ENCODE measurements around the gene SEMA4B. TPM values are rescaled to one million over a fixed set of nuclear protein-coding genes. Genes with fewer than 3 reads are reported as not detected.
A peak's percentile ranks its signal among the peaks of the same experiment; 100 is the strongest.

Gene SEMA4B
- total and polyA plus RNA-seq, 10 of the 15 experiments (the other 5 are each of a cell fraction or from before 2014, with no cell fraction given), result 0.87 to 26.0 (median 9.3) TPM

DNA sequence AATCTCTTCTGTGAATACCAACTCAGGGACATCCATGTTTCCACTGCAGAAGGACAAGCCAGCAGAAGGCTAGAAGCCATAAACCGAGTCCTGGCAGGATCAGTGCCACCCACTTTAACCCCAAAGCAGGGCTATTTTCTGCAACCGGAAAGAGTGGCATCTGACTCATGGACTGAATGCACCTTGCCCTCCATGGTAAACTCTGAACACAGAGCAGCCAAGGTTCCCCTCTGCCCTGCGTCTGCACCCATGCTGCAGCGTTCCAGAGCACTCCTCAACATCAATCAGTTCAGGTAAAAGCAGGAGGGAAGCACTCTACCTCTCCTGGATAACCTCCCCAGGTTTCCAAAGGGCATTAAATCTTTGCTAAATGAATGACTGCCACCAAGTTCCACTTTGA, 63.5 kb downstream of the SEMA4B start:
- WGBS (ENCODE audit: insufficient coverage, insufficient replicate concordance, low lambda C conversion rate, missing lambda C conversion rate), result 20% methylated on average over 4 of the region's 4 CpGs
- no peaks in the 10 kb centered on the region for H3K9me3 ChIP-seq (replicated peaks; ENCODE audit: control insufficient read depth, insufficient read depth, low read length)
- SMC1A ChIA-PET (ENCODE audit: uncharacterized antibody, unreplicated experiment), result no interaction called here
- peak overlapping the region; percentile 82 for H3K9ac ChIP-seq (ENCODE audit: control insufficient read depth, insufficient read depth, low read length)
- peaks cover 39% of the 10 kb centered on the region for H3K79me2 ChIP-seq (ENCODE audit: control insufficient read depth, insufficient read depth, low read length)
- H3K27ac ChIP-seq (ENCODE audit: control insufficient read depth, insufficient read depth), result peak overlapping the region; percentile 87
- H2AFZ ChIP-seq (ENCODE audit: control insufficient read depth, low read depth, low read length), result peak overlapping the region; percentile 95
- POLR2A ChIA-PET, result no interaction called here
- H3K4me1 ChIP-seq (ENCODE audit: control insufficient read depth, insufficient read depth, low read length), result peaks cover 19% of the 10 kb centered on the region
- H3K4me2 ChIP-seq (ENCODE audit: control insufficient read depth, insufficient read depth), result peak overlapping the region; percentile 83
- no peak for TF ChIP-seq PML (IDR thresholded peaks at IDR 0.05; ENCODE audit: low read length)
- no peak for TF ChIP-seq HDAC6 (IDR thresholded peaks at IDR 0.05; ENCODE audit: unreplicated experiment)
- TF ChIP-seq POU2F2 (IDR thresholded peaks at IDR 0.05; ENCODE audit: borderline replicate concordance, low read depth, low read length), result 0 out of 3 replicates have a peak, but pooled peaks have one; percentile 7
- RAD21 ChIA-PET (ENCODE audit: unreplicated experiment), result no interaction called here
- no peak for FAIRE-seq
- intact Hi-C loops (cut with micrococcal nuclease; ENCODE audit: unreplicated experiment) (no loop called here), in situ Hi-C loops (cut with MboI) (no loop called here)
- CTCF ChIA-PET, result no interaction called here
- BruUV-seq (replicated peaks), result no TSS peak
- no peaks in the 10 kb centered on the region for H3K27me3 ChIP-seq (replicated peaks in 1 of 2; ENCODE audit: control insufficient read depth in 2 of 2, insufficient read depth in 2 of 2, low read length in 1 of 2)
- no peaks in the 10 kb centered on the region for H4K20me1 ChIP-seq (ENCODE audit: control insufficient read depth, insufficient read depth)
- no peak for DNase-seq (ENCODE audit: low read depth, low spot score)
- no peaks in the 10 kb centered on the region for H3K36me3 ChIP-seq (ENCODE audit: control insufficient read depth in 2 of 2, insufficient read depth in 2 of 2, low read length in 1 of 2)
- H3K4me3 ChIP-seq, result peak overlapping the region; percentile 82
- ATAC-seq, result peak; percentile 39

DNA sequence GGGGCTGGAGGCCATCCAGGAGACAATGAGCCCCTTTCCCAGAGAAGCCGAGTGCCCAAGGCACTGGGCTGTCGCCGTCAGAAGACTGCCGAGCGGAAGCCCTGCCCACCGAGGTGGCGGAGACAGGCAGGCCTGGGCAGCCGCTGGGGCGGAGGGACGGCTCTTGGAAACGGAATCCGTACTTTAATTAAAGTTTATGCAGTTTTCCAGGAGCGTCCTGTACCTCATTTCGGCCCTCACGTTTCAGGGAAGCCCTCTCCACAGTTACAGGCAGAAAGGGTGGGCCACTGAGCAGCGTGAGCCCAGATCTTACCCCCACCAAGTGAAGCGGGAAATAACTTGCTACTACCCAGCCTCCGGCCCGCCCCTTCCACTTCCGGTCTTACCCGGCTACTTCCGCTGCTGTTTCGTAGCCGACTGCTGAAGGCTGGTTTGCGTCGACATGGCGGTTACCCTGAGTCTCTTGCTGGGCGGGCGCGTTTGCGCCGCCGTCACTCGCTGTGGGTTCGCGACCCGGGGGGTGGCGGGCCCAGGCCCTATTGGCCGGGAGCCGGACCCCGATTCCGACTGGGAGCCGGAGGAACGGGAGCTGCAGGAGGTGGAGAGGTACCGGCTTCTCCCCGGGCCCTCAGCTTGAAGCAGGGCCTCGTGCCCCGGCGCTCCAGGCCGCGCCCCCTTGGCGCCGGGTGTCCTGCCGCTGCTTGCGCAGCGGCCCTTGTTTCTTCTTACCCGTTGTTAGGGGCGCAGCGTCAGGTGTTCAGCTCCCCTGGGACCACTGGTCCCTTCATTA, 64.3 kb downstream of the SEMA4B start, which contains the start of gene NGRN:
NGRN (plus strand) TSS at position 402 of the 790 bp plus-strand sequence; CDS start at position 443, 41 bp downstream.
- no peaks in the 10 kb centered on the region for H3K9me3 ChIP-seq (replicated peaks; ENCODE audit: control insufficient read depth, insufficient read depth, low read length)
- no peaks in the 10 kb centered on the region for H3K36me3 ChIP-seq (ENCODE audit: control insufficient read depth in 2 of 2, insufficient read depth in 2 of 2, low read length in 1 of 2)
- DNase-seq (ENCODE audit: low read depth, low spot score) (peak; percentile 69), ATAC-seq (peak; percentile 91), FAIRE-seq (peak; percentile 91)
- peak within 1 kb of the TSS; percentile 82 for H3K4me3 ChIP-seq
- H3K27ac ChIP-seq (ENCODE audit: control insufficient read depth, insufficient read depth), result peak within 1 kb of the TSS; percentile 87
- ChIA-PET RAD21 (ENCODE audit: unreplicated experiment) (interaction anchor here (0.7 to 4.0 kb wide), 4 partner anchors 21 to 108 kb away, joined by 3 to 47 read pairs (median 4); partner anchors contain the start of genes CIB1 and GDPGP1), CTCF (interaction anchor here (0.7 to 1.0 kb wide), 4 partner anchors 21 to 666 kb away, joined by 3 to 8 read pairs (median 3); partner anchors contain the start of genes CIB1 and GDPGP1), SMC1A (ENCODE audit: uncharacterized antibody, unreplicated experiment) (interaction anchor here (0.6 to 1.1 kb wide), 3 partner anchors 30 to 114 kb away, joined by 3 read pairs; no protein-coding TSS in a partner anchor), POLR2A (interaction anchor here (0.6 to 1.2 kb wide), 6 partner anchors 32 to 104 kb away, joined by 3 to 16 read pairs (median 4); partner anchors contain the start of genes CIB1 and GDPGP1)
- H3K4me1 ChIP-seq (ENCODE audit: control insufficient read depth, insufficient read depth, low read length), result peaks cover 13% of the 10 kb centered on the region
- H3K79me2 ChIP-seq (ENCODE audit: control insufficient read depth, insufficient read depth, low read length), result peaks cover 43% of the 10 kb centered on the region
- under 1% methylated on average over 54 of the region's 59 CpGs for WGBS (ENCODE audit: insufficient coverage, insufficient replicate concordance, low lambda C conversion rate, missing lambda C conversion rate)
- in situ Hi-C loops (cut with MboI) (no loop called here), intact Hi-C loops (cut with micrococcal nuclease; ENCODE audit: unreplicated experiment) (no loop called here)
- no peaks in the 10 kb centered on the region for H3K27me3 ChIP-seq (replicated peaks in 1 of 2; ENCODE audit: control insufficient read depth in 2 of 2, insufficient read depth in 2 of 2, low read length in 1 of 2)
- no peaks in the 10 kb centered on the region for H4K20me1 ChIP-seq (ENCODE audit: control insufficient read depth, insufficient read depth)
- H3K4me2 ChIP-seq (ENCODE audit: control insufficient read depth, insufficient read depth), result peak within 1 kb of the TSS; percentile 83
- peak within 1 kb of the TSS; percentile 82 for H3K9ac ChIP-seq (ENCODE audit: control insufficient read depth, insufficient read depth, low read length)
- BruUV-seq (replicated peaks), result TSS peak; percentile 99
- peak within 1 kb of the TSS; percentile 95 for H2AFZ ChIP-seq (ENCODE audit: control insufficient read depth, low read depth, low read length)
- TF ChIP-seq YY1 (IDR thresholded peaks at IDR 0.05; ENCODE audit: low read depth, low read length) (peak; percentile 92), DPF2 (IDR thresholded peaks at IDR 0.05) (0 out of 2 replicates have a peak, but pooled peaks have one; percentile 53), CHD4 (IDR thresholded peaks at IDR 0.05) (no peak), EED (IDR thresholded peaks at IDR 0.05; ENCODE audit: low read depth) (no peak), TCF3 (IDR thresholded peaks at IDR 0.05; ENCODE audit: borderline replicate concordance, insufficient read depth, low read depth, low read length) (0 out of 2 replicates have a peak, but pooled peaks have one; percentile 22), MYB (IDR thresholded peaks at IDR 0.05; ENCODE audit: borderline replicate concordance, low read depth, low read length) (no peak), IKZF2 (IDR thresholded peaks at IDR 0.05) (peak in 1 of 2 experiments; percentile 6; a peak in 1 of 4 replicates), ZBTB40 (IDR thresholded peaks at IDR 0.05; ENCODE audit: borderline replicate concordance) (peak; percentile 93), NFYB (IDR thresholded peaks at IDR 0.05; ENCODE audit: insufficient read depth, low read depth, low read length) (no peak), HCFC1 (IDR thresholded peaks at IDR 0.05; ENCODE audit: low read length) (peak; percentile 43)
